A673 (cell line): ENCODE measurements around the gene FAM169A. TPM values are rescaled to one million over a fixed set of nuclear protein-coding genes. Genes with fewer than 3 reads are reported as not detected.
"Not testable (repeated sequence)": the region's sequence is repeated elsewhere in the genome, so short reads cannot be mapped to it uniquely, and the experiment has no call there.

Experiments
- Bru-seq: library from RNA; stranded (reverse); fragments of 400-500 nt; gene quantifications from one replicate; lab custom pipeline; 2021; lab: Mats Ljungman, UMichigan
- BruChase-seq, 2 experiments: library from RNA; stranded (reverse); fragments of 400-500 nt; gene quantifications; one replicate each; lab custom pipeline; 2021; lab: Mats Ljungman, UMichigan
- BruUV-seq: library from RNA; stranded (reverse); fragments of 400-500 nt; replicated peaks from 2 replicates; lab custom pipeline; 2021; lab: Mats Ljungman, UMichigan
- CTCF ChIA-PET: fragments of 300-600 bp; sonication (Branson Sonifier 250); formaldehyde crosslinking; loops from one replicate; lab custom pipeline; 2022; ENCODE audit warnings: antibody characterized with exemption; lab: Charles Lee
- POLR2A ChIA-PET: fragments of 300-600 bp; sonication (Branson Sonifier 250); formaldehyde crosslinking; loops from one replicate; lab custom pipeline; 2022; ENCODE audit warnings: antibody characterized with exemption; ENCODE audit not compliant: low non-redundant PET; lab: Charles Lee
- DNase-seq: peaks from one replicate; pipeline ENCODE4 v3.0.0-alpha.2; 2015; ENCODE audit warnings: low spot score
- H3K27ac ChIP-seq: fragments of 200-600 bp; sonication (generic); 2 replicates; pipeline ENCODE4 v1.5.1; 2016; ENCODE audit warnings: mixed run types, low read depth, mild to moderate bottlenecking, mixed read lengths, antibody characterized with exemption, low read length; ENCODE audit not compliant: poor library complexity, severe bottlenecking
- H3K27me3 ChIP-seq: fragments of 200-600 bp; sonication (generic); replicated peaks from 2 replicates; pipeline ENCODE4 v1.6.1; 2017; ENCODE audit warnings: mixed run types, low read depth, mild to moderate bottlenecking, mixed read lengths, antibody characterized with exemption, low read length; ENCODE audit not compliant: insufficient read depth, poor library complexity
- H3K36me3 ChIP-seq: fragments of 200-600 bp; sonication (generic); 2 replicates; pipeline ENCODE4 v1.6.1; 2016; ENCODE audit warnings: mixed run types, mild to moderate bottlenecking, mixed read lengths, antibody characterized with exemption, low read length; ENCODE audit not compliant: insufficient read depth, poor library complexity, severe bottlenecking
- H3K4me1 ChIP-seq: fragments of 200-600 bp; sonication (generic); 2 replicates; pipeline ENCODE4 v1.6.1; 2017; ENCODE audit warnings: mixed run types, mild to moderate bottlenecking, mixed read lengths, antibody characterized with exemption, low read length; ENCODE audit not compliant: insufficient read depth, poor library complexity, severe bottlenecking
- H3K4me3 ChIP-seq: fragments of 200-600 bp; sonication (generic); 2 replicates; pipeline ENCODE4 v1.5.1; 2016; ENCODE audit warnings: low read depth, mixed run types, mild to moderate bottlenecking, mixed read lengths, low read length; ENCODE audit not compliant: poor library complexity, severe bottlenecking
- H3K9me3 ChIP-seq: fragments of 200-600 bp; sonication (generic); 2 replicates; pipeline ENCODE4 v1.6.1; 2016; ENCODE audit warnings: mixed run types, low read depth, mild to moderate bottlenecking, mixed read lengths, antibody characterized with exemption, low read length; ENCODE audit not compliant: poor library complexity, severe bottlenecking
- CTCF ChIP-seq: fragments of 300-800, 200-600 bp; sonication (generic); conservative IDR thresholded peaks from 2 replicates; pipeline ENCODE4 v1.5.1; 2017; ENCODE audit warnings: low read depth, mild to moderate bottlenecking, antibody characterized with exemption, low read length, moderate library complexity, mixed read lengths
- EZH2 ChIP-seq: fragments of 200-600 bp; sonication (generic); IDR thresholded peaks from 2 replicates; pipeline ENCODE4 v1.6.1; 2017; ENCODE audit warnings: borderline replicate concordance, low read depth, mild to moderate bottlenecking, mixed read lengths, antibody characterized with exemption, low read length; ENCODE audit not compliant: poor library complexity, severe bottlenecking
- intact Hi-C: fragments of 100-400 bp; cut with micrococcal nuclease; formaldehyde crosslinking; loops from one replicate; pipeline ENCODE4 v1.10.0; 2022; ENCODE audit not compliant: unreplicated experiment
- long read RNA-seq: library from polyadenylated mRNA; stranded (forward); transcript quantifications from one replicate; pipeline ENCODE4 v2.0.0, GENCODE V29; 2022
- total RNA-seq: library from RNA; stranded (reverse); gene quantifications from 2 replicates; pipeline ENCODE4 v1.2.3, GENCODE V29; 2021

The FAM169A gene
- total RNA-seq: 10.5 and 11.2 TPM in 2 replicates
- Bru-seq, nascent RNA: percentile 73 among the genes with signal in this experiment
- percentile 70 among the genes with signal in this experiment for BruChase-seq, experiment 1, labeled RNA remaining after a 2-hour chase
- BruChase-seq, experiment 2, labeled RNA remaining after a 6-hour chase: percentile 67 among the genes with signal in this experiment
- long read RNA-seq, partial matches to known transcripts: 0 of 20 reads
- long read RNA-seq, other reads (novel, unspliced or antisense): 20 of 20 reads

- Histone ChIP-seq H3K27ac (peak within 1 kb of the TSS; percentile 67), H3K27me3 (peaks cover 2% of the 10 kb centered on the region), H3K4me1 (peaks cover 4% of the 10 kb centered on the region), H3K36me3 (no peaks in the 10 kb centered on the region), H3K9me3 (no peaks in the 10 kb centered on the region), H3K4me3 (peak within 1 kb of the TSS; percentile 70)
- ChIA-PET POLR2A (no interaction called here), CTCF (no interaction called here)
- peak; percentile 55 for DNase-seq
- TF ChIP-seq EZH2: no peak
- intact Hi-C loops: no loop called here
- BruUV-seq: no TSS peak
These were observed at the start of gene FAM169A for GRCh38 chr5:74865804-74866595. FAM169A (minus strand) TSS chr5:74866387; CDS start chr5:74841676, 24,711 bp downstream.

GRCh38 chr5:74915488-74915887 lies 49.3 kb upstream of the FAM169A start:
- BruUV-seq: no TSS peak
- H3K4me3 ChIP-seq: no peak overlapping the region
- ChIA-PET POLR2A (interaction anchor here (0.6 kb wide), 1 partner anchor 1002 kb away, joined by 3 read pairs; no protein-coding TSS in a partner anchor), CTCF (no interaction called here)
- H3K27ac ChIP-seq: no peak overlapping the region
- DNase-seq: no peak
- no peaks in the 10 kb centered on the region for H3K9me3 ChIP-seq
- TF ChIP-seq CTCF: no peak
- no peak for TF ChIP-seq EZH2
- no peaks in the 10 kb centered on the region for H3K36me3 ChIP-seq
- no peaks in the 10 kb centered on the region for H3K4me1 ChIP-seq
- intact Hi-C loops: loop anchor here (5.0 kb wide), 2 partner anchors 148 to 1013 kb away; partner anchors contain the start of genes GFM2 and NSA2
- no peaks in the 10 kb centered on the region for H3K27me3 ChIP-seq

- BruUV-seq, H3K27me3 ChIP-seq, H3K4me3 ChIP-seq, H3K36me3 ChIP-seq, H3K27ac ChIP-seq, H3K4me1 ChIP-seq, CTCF ChIA-PET, POLR2A ChIA-PET, DNase-seq, intact Hi-C loops, H3K9me3 ChIP-seq: not testable (repeated sequence)
These were observed 45.2 kb upstream of the FAM169A start for GRCh38 chr5:74911421-74911820.

GRCh38 chr5:74909888-74910287 lies 43.7 kb upstream of the FAM169A start:
- H3K36me3 ChIP-seq, BruUV-seq, H3K4me1 ChIP-seq, H3K27ac ChIP-seq, DNase-seq, POLR2A ChIA-PET, H3K9me3 ChIP-seq, H3K27me3 ChIP-seq, CTCF ChIA-PET, H3K4me3 ChIP-seq, intact Hi-C loops: not testable (repeated sequence)

- POLR2A ChIA-PET, H3K27ac ChIP-seq, H3K36me3 ChIP-seq, H3K4me3 ChIP-seq, H3K9me3 ChIP-seq, BruUV-seq, DNase-seq, intact Hi-C loops, CTCF ChIA-PET, H3K27me3 ChIP-seq, H3K4me1 ChIP-seq: not testable (repeated sequence)
These were observed 42.0 kb upstream of the FAM169A start for GRCh38 chr5:74908237-74908636.

GRCh38 chr5:74904713-74905112 lies 38.5 kb upstream of the FAM169A start:
- H3K36me3 ChIP-seq, POLR2A ChIA-PET, H3K4me3 ChIP-seq, H3K9me3 ChIP-seq, CTCF ChIA-PET, H3K27me3 ChIP-seq, DNase-seq, H3K4me1 ChIP-seq, intact Hi-C loops, H3K27ac ChIP-seq, BruUV-seq: not testable (repeated sequence)
